ENCODE results near the gene RXRB.

The RXRB gene

GRCh38 chr6:33205191-33206026 lies 4.9 kb upstream of the RXRB start:
- H3K27ac ChIP-seq, result peak overlapping the region; percentile 84
- TF ChIP-seq ZFX (IDR thresholded peaks at IDR 0.05) (no peak), CTCF (conservative IDR thresholded peaks at IDR 0.05) (no peak)

- peak within 1 kb of the TSS; percentile 84 for H3K27ac ChIP-seq
These were observed 4.1 kb upstream of the RXRB start, which contains the start of gene HSD17B8 for GRCh38 chr6:33204415-33205190. TSS of gene HSD17B8 (plus strand) at chr6:33204655. CDS start at chr6:33204669, 14 bp downstream.

GRCh38 chr6:33204165-33204414 lies 3.6 kb upstream of the RXRB start:
- no peak overlapping the region; the same call in 1 of the 2 replicates for H3K27ac ChIP-seq

More at GRCh38 chr6:33204415-33205190, 4.1 kb upstream of the RXRB start, which contains the start of gene HSD17B8:
- TF ChIP-seq CTCF (conservative IDR thresholded peaks at IDR 0.05), result no peak
- peak; percentile 37; the same call in 1 of the 2 replicates for TF ChIP-seq ZFX (IDR thresholded peaks at IDR 0.05)

GRCh38 chr6:33203443-33204164 lies 3.1 kb upstream of the RXRB start:
- TF ChIP-seq CTCF (conservative IDR thresholded peaks at IDR 0.05), result no peak
- TF ChIP-seq ZFX (IDR thresholded peaks at IDR 0.05), result no peak
- H3K27ac ChIP-seq, result no peak overlapping the region; the same call in 1 of the 2 replicates

More at GRCh38 chr6:33204165-33204414, 3.6 kb upstream of the RXRB start:
- no peak for TF ChIP-seq CTCF (conservative IDR thresholded peaks at IDR 0.05)
- TF ChIP-seq ZFX (IDR thresholded peaks at IDR 0.05), result no peak

- H3K27ac ChIP-seq, result no peak overlapping the region
These were observed 2.3 kb upstream of the RXRB start for GRCh38 chr6:33202799-33203198.

GRCh38 chr6:33201935-33202334 lies 1.5 kb upstream of the RXRB start:
- TF ChIP-seq ZFX (IDR thresholded peaks at IDR 0.05) (no peak), CTCF (conservative IDR thresholded peaks at IDR 0.05) (no peak)
- H3K27ac ChIP-seq, result peak overlapping the region; percentile 94

More at GRCh38 chr6:33202799-33203198, 2.3 kb upstream of the RXRB start:
- no peak for TF ChIP-seq ZFX (IDR thresholded peaks at IDR 0.05)
- TF ChIP-seq CTCF (conservative IDR thresholded peaks at IDR 0.05), result no peak
